Measurements from ENCODE around the gene VPS36.

VPS36 gene

GRCh38 chr13:52399046-52399445 lies 51.4 kb downstream of the VPS36 start:
- TF ChIP-seq CREB1 (IDR thresholded peaks at IDR 0.05; ENCODE audit: low read depth) (no peak), MAX (IDR thresholded peaks at IDR 0.05) (no peak), TAF1 (IDR thresholded peaks at IDR 0.05; ENCODE audit: low read depth) (no peak), TCF12 (IDR thresholded peaks at IDR 0.05; ENCODE audit: low read depth) (no peak), FOXM1 (IDR thresholded peaks at IDR 0.05; ENCODE audit: borderline replicate concordance, low read depth) (no peak), EGR1 (IDR thresholded peaks at IDR 0.05) (no peak), TEAD4 (IDR thresholded peaks at IDR 0.05) (no peak), RAD21 (IDR thresholded peaks at IDR 0.05; ENCODE audit: low read depth) (no peak), YY1 (IDR thresholded peaks at IDR 0.05; ENCODE audit: low read depth) (no peak), ZBTB7A (IDR thresholded peaks at IDR 0.05; ENCODE audit: low read depth) (no peak), EP300 (IDR thresholded peaks at IDR 0.05; ENCODE audit: borderline replicate concordance) (no peak), CEBPB (IDR thresholded peaks at IDR 0.05) (no peak), NFIC (IDR thresholded peaks at IDR 0.05) (no peak), REST (IDR thresholded peaks at IDR 0.05; ENCODE audit: low read depth) (no peak)
- TF ChIP-seq, protein P1, sequence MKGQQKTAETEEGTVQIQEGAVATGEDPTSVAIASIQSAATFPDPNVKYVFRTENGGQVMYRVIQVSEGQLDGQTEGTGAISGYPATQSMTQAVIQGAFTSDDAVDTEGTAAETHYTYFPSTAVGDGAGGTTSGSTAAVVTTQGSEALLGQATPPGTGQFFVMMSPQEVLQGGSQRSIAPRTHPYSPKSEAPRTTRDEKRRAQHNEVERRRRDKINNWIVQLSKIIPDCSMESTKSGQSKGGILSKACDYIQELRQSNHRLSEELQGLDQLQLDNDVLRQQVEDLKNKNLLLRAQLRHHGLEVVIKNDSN (IDR thresholded peaks at IDR 0.05) = no peak

GRCh38 chr13:52395704-52396103 lies 54.7 kb downstream of the VPS36 start:
- no peak for TF ChIP-seq CREB1 (IDR thresholded peaks at IDR 0.05; ENCODE audit: low read depth)
- no peak for TF ChIP-seq TAF1 (IDR thresholded peaks at IDR 0.05; ENCODE audit: low read depth)
- TF ChIP-seq EP300 (IDR thresholded peaks at IDR 0.05; ENCODE audit: borderline replicate concordance) = no peak

GRCh38 chr13:52394586-52394985 lies 55.8 kb downstream of the VPS36 start:
- TF ChIP-seq CREB1 (IDR thresholded peaks at IDR 0.05; ENCODE audit: low read depth) = no peak
- no peak for TF ChIP-seq REST (IDR thresholded peaks at IDR 0.05; ENCODE audit: low read depth)
- TF ChIP-seq, protein P1 (IDR thresholded peaks at IDR 0.05) = no peak
- no peak for TF ChIP-seq MAX (IDR thresholded peaks at IDR 0.05)
- TF ChIP-seq EGR1 (IDR thresholded peaks at IDR 0.05) = no peak
- no peak for TF ChIP-seq ZBTB7A (IDR thresholded peaks at IDR 0.05; ENCODE audit: low read depth)

- no peak for TF ChIP-seq MAX (IDR thresholded peaks at IDR 0.05)
- no peak for TF ChIP-seq CEBPB (IDR thresholded peaks at IDR 0.05)
- no peak for TF ChIP-seq EP300 (IDR thresholded peaks at IDR 0.05; ENCODE audit: borderline replicate concordance)
- TF ChIP-seq, protein P1 (IDR thresholded peaks at IDR 0.05) = no peak
- no peak for TF ChIP-seq TEAD4 (IDR thresholded peaks at IDR 0.05)
- TF ChIP-seq RAD21 (IDR thresholded peaks at IDR 0.05; ENCODE audit: low read depth) = no peak
- no peak for TF ChIP-seq TCF12 (IDR thresholded peaks at IDR 0.05; ENCODE audit: low read depth)
- no peak for TF ChIP-seq REST (IDR thresholded peaks at IDR 0.05; ENCODE audit: low read depth)
- no peak for TF ChIP-seq NFIC (IDR thresholded peaks at IDR 0.05)
- no peak for TF ChIP-seq CREB1 (IDR thresholded peaks at IDR 0.05; ENCODE audit: low read depth)
- no peak for TF ChIP-seq EGR1 (IDR thresholded peaks at IDR 0.05)
- no peak for TF ChIP-seq ZBTB7A (IDR thresholded peaks at IDR 0.05; ENCODE audit: low read depth)
- no peak for TF ChIP-seq TAF1 (IDR thresholded peaks at IDR 0.05; ENCODE audit: low read depth)
- TF ChIP-seq YY1 (IDR thresholded peaks at IDR 0.05; ENCODE audit: low read depth) = no peak
- no peak for TF ChIP-seq FOXM1 (IDR thresholded peaks at IDR 0.05; ENCODE audit: borderline replicate concordance, low read depth)
Measured at GRCh38 chr13:52393572-52394357, 56.7 kb downstream of the VPS36 start.

Data from Ishikawa (cell line).